C4-2B (cell line): Measurements from ENCODE around the gene TMEM143.

Source experiments
- H3K27ac ChIP-seq: fragments of 450-650 bp; 2 replicates; pipeline ENCODE4 v1.5.1; 2017
- CTCF ChIP-seq: fragments of 450-650 bp; conservative IDR thresholded peaks from 2 replicates; pipeline ENCODE4 v1.5.1; 2017; ENCODE audit warnings: mild to moderate bottlenecking
- ZFX ChIP-seq: fragments of 450-650 bp; IDR thresholded peaks from 2 replicates; pipeline ENCODE4 v1.6.1; 2017

Gene TMEM143

DNA sequence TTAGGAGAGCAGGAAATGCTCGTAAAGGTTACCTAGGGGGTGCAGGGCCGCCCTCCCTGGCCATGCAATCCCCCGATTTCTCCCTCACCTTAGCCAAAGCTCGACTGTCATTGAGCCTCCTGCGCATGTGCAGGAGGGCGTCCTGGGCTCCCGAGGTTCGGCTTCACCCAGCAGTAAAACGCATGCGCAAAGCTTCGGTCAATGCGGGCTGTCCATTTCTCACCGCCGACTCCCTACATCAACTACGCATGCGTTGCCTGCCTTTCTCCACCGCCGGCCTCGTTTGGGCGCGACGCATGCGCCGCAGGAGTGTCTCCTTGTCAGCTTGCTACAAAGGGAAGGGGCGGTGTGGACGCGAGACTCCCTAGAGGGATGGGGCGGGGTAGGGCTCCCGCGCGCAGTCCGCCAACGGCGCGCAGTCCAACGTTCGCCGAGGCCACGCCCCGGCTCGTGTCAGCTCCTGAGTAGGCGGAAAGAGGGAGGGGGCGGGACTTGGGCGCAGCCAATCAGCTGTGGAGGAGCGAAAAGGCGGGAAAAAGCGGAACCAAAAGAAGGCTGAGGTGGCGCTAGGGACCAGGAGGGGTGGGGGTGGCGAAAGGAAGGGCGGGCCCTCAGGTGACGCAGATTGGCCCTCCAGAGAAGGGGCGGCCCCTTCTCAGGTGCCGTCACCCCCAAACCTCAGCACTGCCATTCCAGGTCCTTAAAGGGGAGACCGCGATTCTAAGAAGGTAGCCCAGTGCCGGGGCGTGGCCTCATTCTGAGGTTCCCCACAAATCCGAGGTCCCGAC is at the start of gene TMEM143, which contains the start of gene SYNGR4:
TMEM143 (minus strand) TSS at position 131 of the 788 bp plus-strand sequence; CDS start at position 111, 20 bp downstream.
SYNGR4 (plus strand) TSS at position 558 of the 788 bp plus-strand sequence. CDS start 1,476 bp downstream, outside the sequence.
- peak within 1 kb of the TSS; percentile 93 for H3K27ac ChIP-seq
- no peak for TF ChIP-seq CTCF
- TF ChIP-seq ZFX = no peak

GRCh38 chr19:48405850-48406249 is 42.1 kb upstream of the TMEM143 start:
- TF ChIP-seq CTCF (no peak), ZFX (no peak)
- H3K27ac ChIP-seq = no peak overlapping the region

DNA sequence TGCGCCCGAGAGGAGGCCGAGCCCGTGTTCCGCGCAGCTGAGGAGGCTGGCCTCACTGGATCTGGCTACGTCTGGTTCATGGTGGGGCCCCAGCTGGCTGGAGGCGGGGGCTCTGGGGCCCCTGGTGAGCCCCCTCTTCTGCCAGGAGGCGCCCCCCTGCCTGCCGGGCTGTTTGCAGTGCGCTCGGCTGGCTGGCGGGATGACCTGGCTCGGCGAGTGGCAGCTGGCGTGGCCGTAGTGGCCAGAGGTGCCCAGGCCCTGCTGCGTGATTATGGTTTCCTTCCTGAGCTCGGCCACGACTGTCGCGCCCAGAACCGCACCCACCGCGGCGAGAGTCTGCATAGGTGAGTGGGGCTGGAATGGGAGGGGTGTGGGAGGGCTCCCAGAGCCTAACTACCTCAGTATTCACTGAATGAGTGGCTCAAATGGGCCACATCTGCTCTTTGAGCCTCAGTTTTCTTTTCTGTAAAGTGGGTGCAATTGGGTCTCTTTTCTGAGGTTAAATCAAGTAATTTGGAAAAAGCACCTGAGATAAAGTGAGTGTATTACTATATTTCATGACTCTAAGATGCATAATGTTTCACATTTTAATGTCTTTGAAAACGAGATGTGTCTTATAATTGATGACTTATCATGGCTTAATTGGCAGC is 41.4 kb upstream of the TMEM143 start:
- no peak for TF ChIP-seq ZFX
- no peak for TF ChIP-seq CTCF
- no peak overlapping the region for H3K27ac ChIP-seq

- TF ChIP-seq CTCF (no peak), ZFX (no peak)
- no peak overlapping the region for H3K27ac ChIP-seq
Observed at GRCh38 chr19:48403606-48404005, 39.9 kb upstream of the TMEM143 start.

DNA sequence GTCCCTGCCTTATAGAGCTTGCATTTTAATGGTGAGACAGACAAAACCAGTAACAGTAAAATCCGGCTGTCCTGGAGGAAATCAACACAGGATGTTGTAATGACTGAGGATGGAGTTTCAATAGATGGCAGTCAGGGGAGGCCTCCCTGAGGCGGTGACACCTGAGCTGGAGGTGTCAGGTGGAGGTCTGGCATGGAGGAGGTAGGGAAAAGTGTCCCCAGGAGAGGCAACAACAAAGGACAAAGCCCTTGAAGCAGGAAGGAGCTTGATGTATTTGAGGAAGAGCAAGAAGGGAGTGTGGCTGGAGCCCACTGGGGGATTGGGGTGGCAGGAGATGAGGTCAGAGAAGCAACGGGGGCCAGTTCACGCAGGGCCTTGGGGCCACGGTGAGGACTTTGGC is 37.5 kb upstream of the TMEM143 start:
- no peak overlapping the region for H3K27ac ChIP-seq
- TF ChIP-seq CTCF (no peak), ZFX (no peak)

- TF ChIP-seq ZFX = no peak
- TF ChIP-seq CTCF = no peak
- H3K27ac ChIP-seq = no peak overlapping the region
Observed at GRCh38 chr19:48400018-48400742, 36.4 kb upstream of the TMEM143 start.
